GM10248 (cell line): Measurements from ENCODE around the gene FZD8.
A peak's percentile ranks its signal among the peaks of the same experiment; 100 is the strongest.

Experiments
- CTCF ChIA-PET: fragments of 300-600 bp; sonication (Branson Sonifier 250); formaldehyde crosslinking; extraction: SDS; loops from one replicate; lab custom pipeline; 2021; ENCODE audit warnings: antibody characterized with exemption; lab: Yijun Ruan, JAX
- POLR2A ChIA-PET: fragments of 350-650 bp; sonication (Branson Sonifier 250); formaldehyde crosslinking; extraction: SDS; loops from one replicate; lab custom pipeline; 2020; ENCODE audit warnings: antibody characterized with exemption; lab: Yijun Ruan, JAX
- DNase-seq: peaks from one replicate; pipeline ENCODE4 v3.0.0; 2012; ENCODE audit errors: extremely low spot score
- CTCF ChIP-seq: IDR thresholded peaks from 2 replicates; pipeline ENCODE4 v1.5.1; 2012; ENCODE audit warnings: mild to moderate bottlenecking, low read depth; ENCODE audit errors: extremely low read depth, missing control alignments, control extremely low read depth

The FZD8 gene

GRCh38 chr10:35611750-35612149, 30.3 kb downstream of the FZD8 start:
- CTCF ChIA-PET: interaction anchor here (1.4 kb wide), 1 partner anchor 10 kb away, joined by 3 read pairs; no protein-coding TSS in a partner anchor
- DNase-seq: no peak
- TF ChIP-seq CTCF: no peak
- POLR2A ChIA-PET: no interaction called here

DNA sequence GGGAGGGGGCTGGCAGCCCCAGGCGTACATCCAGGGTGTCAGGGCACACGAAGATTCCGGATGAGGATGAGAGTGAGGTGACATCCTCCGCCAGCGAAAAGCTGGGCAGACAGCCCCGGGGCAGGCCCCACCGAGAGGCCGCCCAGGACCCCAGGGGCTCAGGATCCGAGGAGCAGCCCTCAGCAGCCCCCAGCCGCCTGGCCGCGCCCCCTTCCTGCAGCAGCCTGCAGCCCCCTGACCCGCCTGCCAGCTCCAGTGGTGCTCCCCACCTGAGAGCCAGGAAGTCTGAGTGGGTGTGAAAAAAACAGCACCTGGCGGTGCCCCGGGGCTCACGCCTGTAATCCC, 33.8 kb downstream of the FZD8 start:
- DNase-seq: no peak
- ChIA-PET POLR2A (no interaction called here), CTCF (no interaction called here)
- no peak for TF ChIP-seq CTCF

DNA sequence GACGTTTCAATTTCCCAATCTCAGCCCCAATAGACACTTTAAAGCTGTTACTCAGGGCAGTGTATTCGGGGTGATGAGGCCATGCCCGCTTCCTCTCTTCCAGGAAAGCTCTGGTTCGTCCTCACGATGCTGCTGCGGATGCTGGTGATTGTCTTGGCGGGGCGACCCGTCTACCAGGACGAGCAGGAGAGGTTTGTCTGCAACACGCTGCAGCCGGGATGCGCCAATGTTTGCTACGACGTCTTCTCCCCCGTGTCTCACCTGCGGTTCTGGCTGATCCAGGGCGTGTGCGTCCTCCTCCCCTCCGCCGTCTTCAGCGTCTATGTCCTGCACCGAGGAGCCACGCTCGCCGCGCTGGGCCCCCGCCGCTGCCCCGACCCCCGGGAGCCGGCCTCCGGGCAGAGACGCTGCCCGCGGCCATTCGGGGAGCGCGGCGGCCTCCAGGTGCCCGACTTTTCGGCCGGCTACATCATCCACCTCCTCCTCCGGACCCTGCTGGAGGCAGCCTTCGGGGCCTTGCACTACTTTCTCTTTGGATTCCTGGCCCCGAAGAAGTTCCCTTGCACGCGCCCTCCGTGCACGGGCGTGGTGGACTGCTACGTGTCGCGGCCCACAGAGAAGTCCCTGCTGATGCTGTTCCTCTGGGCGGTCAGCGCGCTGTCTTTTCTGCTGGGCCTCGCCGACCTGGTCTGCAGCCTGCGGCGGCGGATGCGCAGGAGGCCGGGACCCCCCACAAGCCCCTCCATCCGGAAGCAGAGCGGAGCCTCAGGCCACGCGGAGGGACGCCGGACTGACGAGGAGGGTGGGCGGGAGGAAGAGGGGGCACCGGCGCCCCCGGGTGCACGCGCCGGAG, 34.4 kb downstream of the FZD8 start:
- TF ChIP-seq CTCF: no peak
- DNase-seq: no peak
- POLR2A ChIA-PET: no interaction called here
- CTCF ChIA-PET: interaction anchor here (1.0 kb wide), 1 partner anchor 24 kb away, joined by 3 read pairs; no protein-coding TSS in a partner anchor

DNA sequence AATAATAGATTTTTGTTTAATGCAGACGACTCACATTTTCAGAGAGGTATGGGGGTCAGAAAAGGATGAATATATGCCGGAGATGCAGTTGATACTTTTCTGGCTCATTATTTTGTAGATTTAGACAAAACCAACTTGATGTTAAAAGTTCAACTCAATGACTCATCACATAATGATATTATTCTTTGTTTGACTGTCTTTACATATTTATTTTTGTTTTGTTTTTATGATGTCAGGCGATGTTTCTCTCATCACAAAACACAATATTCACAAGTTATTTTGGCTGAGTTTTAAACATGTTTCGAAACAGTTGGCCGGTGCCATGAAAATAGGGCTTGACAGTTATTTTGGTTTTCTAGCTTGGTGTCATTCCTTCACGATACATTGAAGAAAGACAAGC, 35.7 kb downstream of the FZD8 start:
- ChIA-PET POLR2A (no interaction called here), CTCF (no interaction called here)
- no peak for TF ChIP-seq CTCF
- DNase-seq: no peak

GRCh38 chr10:35605191-35605590, 36.9 kb downstream of the FZD8 start, which contains the start of gene GJD4:
Gene GJD4 (plus strand): TSS chr10:35605341. CDS start chr10:35605568, 227 bp downstream.
- no peak for DNase-seq
- TF ChIP-seq CTCF: no peak
- ChIA-PET POLR2A (no interaction called here), CTCF (interaction anchor here (0.7 kb wide), 1 partner anchor 645 kb away, joined by 3 read pairs; no protein-coding TSS in a partner anchor)

DNA sequence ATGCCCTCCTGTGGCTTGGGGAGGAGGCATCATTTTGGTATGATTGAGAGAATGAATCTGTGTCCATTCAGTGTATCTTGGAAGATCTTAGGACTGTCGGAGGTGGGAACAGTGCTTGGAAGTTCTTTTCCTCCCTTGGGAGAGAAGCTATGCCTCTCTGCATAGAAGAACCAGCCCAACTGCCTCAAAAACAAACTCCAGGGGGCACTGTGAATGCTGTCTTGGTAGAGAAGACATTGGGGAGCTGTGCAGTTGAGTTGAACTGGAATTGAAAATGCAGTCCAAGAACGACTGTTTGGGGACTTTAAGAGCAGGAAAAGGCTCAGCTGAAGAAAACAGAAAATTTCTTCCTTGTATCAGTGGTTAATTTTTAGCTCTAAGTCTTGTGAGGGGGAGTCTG, 41.9 kb downstream of the FZD8 start:
- DNase-seq: no peak
- POLR2A ChIA-PET: no interaction called here
- CTCF ChIA-PET: interaction anchor here (1.0 to 1.5 kb wide), 2 partner anchors 35 to 36 kb away, joined by 3 read pairs; no protein-coding TSS in a partner anchor
- TF ChIP-seq CTCF: peak; percentile 8
